Tibial artery (tissue), 4 donors: Measurements from ENCODE around the gene PIMREG.

Experiments
- DNase-seq, 2 donors: peaks; one replicate each; pipeline ENCODE4 v3.0.0-alpha.2; 2019
- H3K27ac ChIP-seq, 2 donors: fragments of 200-600 bp; sonication (generic) in 1 of 2; 1 replicate in 1 of 2; 2 replicates in 1 of 2; pipeline ENCODE4 v1.5.1; 2018 to 2019; ENCODE audit warnings: mild to moderate bottlenecking in 1 of 2
- H3K27me3 ChIP-seq, 2 donors: fragments of 200-600 bp; sonication (generic) in 1 of 2; one replicate each; pipeline versions ENCODE4 v1.5.1 to v1.6.0; 2016 to 2019
- H3K36me3 ChIP-seq, 3 donors: fragments of 200-600 bp; sonication (generic) in 2 of 3; one replicate each; pipeline ENCODE4 v1.5.1; 2016 to 2019; ENCODE audit warnings: mild to moderate bottlenecking in 2 of 3
- H3K4me1 ChIP-seq, 4 donors: fragments of 200-600 bp; sonication (generic) in 2 of 4; 1 replicate in 3 of 4; 2 replicates in 1 of 4; pipeline ENCODE4 v1.5.1; 2016 to 2019
- H3K4me3 ChIP-seq, 2 donors: fragments of 200-600 bp; sonication (generic) in 1 of 2; 1 replicate in 1 of 2; 2 replicates in 1 of 2; pipeline ENCODE4 v1.5.1; 2018 to 2019; ENCODE audit warnings: mild to moderate bottlenecking in 2 of 2
- H3K9me3 ChIP-seq, 3 donors: fragments of 200-600 bp; sonication (generic) in 1 of 3; one replicate each; pipeline ENCODE4 v1.5.1; 2016 to 2019
- CTCF ChIP-seq, 2 experiments: fragments of 200-600 bp in 1 of 2; fragments of 450-650 bp in 1 of 2; IDR thresholded peaks; one replicate each; pipeline ENCODE4 v1.5.1; 2017 to 2019; ENCODE audit warnings: antibody characterized with exemption in 2 of 2, mild to moderate bottlenecking in 1 of 2, moderate library complexity in 1 of 2
- intact Hi-C: fragments of 100-400 bp; cut with DNase I; formaldehyde crosslinking; loops from one replicate; pipeline ENCODE4 v1.15.0; 2023; ENCODE audit warnings: low total_unique reads

The PIMREG gene

GRCh38 chr17:6429266-6429665, 15.0 kb upstream of the PIMREG start:
- Histone ChIP-seq H3K36me3 (no peaks in the 10 kb centered on the region), H3K27me3 (peaks cover 0 to 17% of the 10 kb centered on the region in 2 donors), H3K4me1 (no peaks in the 10 kb centered on the region), H3K4me3 (no peak overlapping the region), H3K9me3 (peaks cover 0 to 7% (median 5%) of the 10 kb centered on the region in 3 donors), H3K27ac (no peak overlapping the region)
- DNase-seq: no peak
- no peak for TF ChIP-seq CTCF (IDR thresholded peaks at IDR 0.05)
- intact Hi-C loops: no loop called here

GRCh38 chr17:6430769-6431168, 13.5 kb upstream of the PIMREG start:
- Histone ChIP-seq H3K27me3 (peaks cover 0 to 23% of the 10 kb centered on the region in 2 donors), H3K4me1 (no peaks in the 10 kb centered on the region), H3K36me3 (no peaks in the 10 kb centered on the region), H3K4me3 (no peak overlapping the region), H3K9me3 (peaks cover 0 to 7% (median 5%) of the 10 kb centered on the region in 3 donors), H3K27ac (no peak overlapping the region)
- no peak for TF ChIP-seq CTCF (IDR thresholded peaks at IDR 0.05)
- no peak for DNase-seq
- intact Hi-C loops: no loop called here

GRCh38 chr17:6435051-6435450, 9.2 kb upstream of the PIMREG start, which contains the start of gene AIPL1:
Gene AIPL1, minus strand, starts transcription at chr17:6435121. Its CDS starts 17 bp downstream, at chr17:6435104.
- no peak for TF ChIP-seq CTCF (IDR thresholded peaks at IDR 0.05)
- Histone ChIP-seq H3K4me3 (no peak within 1 kb of the TSS), H3K27me3 (peaks cover 0 to 44% of the 10 kb centered on the region in 2 donors), H3K27ac (no peak within 1 kb of the TSS), H3K9me3 (peaks cover 0 to 7% (median 5%) of the 10 kb centered on the region in 3 donors), H3K36me3 (no peaks in the 10 kb centered on the region), H3K4me1 (no peaks in the 10 kb centered on the region)
- DNase-seq: no peak
- intact Hi-C loops: no loop called here

GRCh38 chr17:6435968-6436367, 8.3 kb upstream of the PIMREG start:
- Histone ChIP-seq H3K27me3 (peaks cover 0 to 51% of the 10 kb centered on the region in 2 donors), H3K4me1 (no peaks in the 10 kb centered on the region), H3K4me3 (no peak overlapping the region), H3K9me3 (peaks cover 0 to 2% (median 2%) of the 10 kb centered on the region in 3 donors), H3K27ac (no peak overlapping the region), H3K36me3 (no peaks in the 10 kb centered on the region)
- peak; percentile 62 to 82 for TF ChIP-seq CTCF (IDR thresholded peaks at IDR 0.05)
- DNase-seq: peak in 1 of 2 donors; percentile 48
- intact Hi-C loops: no loop called here

GRCh38 chr17:6437466-6437865, 6.8 kb upstream of the PIMREG start:
- Histone ChIP-seq H3K9me3 (no peaks in the 10 kb centered on the region), H3K27ac (no peak overlapping the region), H3K27me3 (peaks cover 0 to 59% of the 10 kb centered on the region in 2 donors), H3K4me3 (no peak overlapping the region), H3K4me1 (no peaks in the 10 kb centered on the region), H3K36me3 (no peaks in the 10 kb centered on the region)
- TF ChIP-seq CTCF (IDR thresholded peaks at IDR 0.05): no peak
- intact Hi-C loops: no loop called here
- no peak for DNase-seq

GRCh38 chr17:6437956-6438355, 6.3 kb upstream of the PIMREG start:
- intact Hi-C loops: no loop called here
- peaks cover 0 to 59% of the 10 kb centered on the region in 2 donors for H3K27me3 ChIP-seq

More at GRCh38 chr17:6437956-6438355, 6.3 kb upstream of the PIMREG start:
- H3K4me1 ChIP-seq: no peaks in the 10 kb centered on the region
- H3K36me3 ChIP-seq: no peaks in the 10 kb centered on the region
- no peak for TF ChIP-seq CTCF (IDR thresholded peaks at IDR 0.05)
- no peaks in the 10 kb centered on the region for H3K9me3 ChIP-seq
- no peak for DNase-seq
- H3K4me3 ChIP-seq: no peak overlapping the region
- no peak overlapping the region for H3K27ac ChIP-seq
